Keratinocyte (primary cell): ENCODE data around the gene NDUFA3. TPM values are rescaled to one million over a fixed set of nuclear protein-coding genes. Genes with fewer than 3 reads are reported as not detected.
A peak's percentile ranks its signal among the peaks of the same experiment; 100 is the strongest.

Experiments
- DNase-seq: peaks from one replicate; pipeline ENCODE4 v3.0.0-alpha.2; 2011; ENCODE audit warnings: low read depth, missing footprints, low spot score
- FAIRE-seq: peaks from 2 replicates; lab custom pipeline; 2011; peaks lifted over from hg19 to GRCh38; lab: Jason Lieb, UNC
- H2AFZ ChIP-seq: 2 replicates; pipeline ENCODE4 v1.6.0; 2012; ENCODE audit warnings: low read length, control low read depth, inconsistent platforms; ENCODE audit not compliant: control insufficient read depth
- H3K27ac ChIP-seq: 2 replicates; pipeline ENCODE4 v1.5.1; 2011; ENCODE audit warnings: low read length; ENCODE audit not compliant: control insufficient read depth, insufficient read depth
- H3K27me3 ChIP-seq: 3 replicates; pipeline ENCODE4 v1.6.0; 2011; ENCODE audit warnings: low read length; ENCODE audit not compliant: control insufficient read depth, insufficient read depth; ENCODE audit errors: extremely low read depth
- H3K36me3 ChIP-seq, 2 experiments: 2 replicates in 1 of 2; 3 replicates in 1 of 2; pipeline ENCODE4 v1.5.1; 2011; ENCODE audit warnings: low read length in 2 of 2, mild to moderate bottlenecking in 1 of 2; ENCODE audit not compliant: control insufficient read depth in 2 of 2, insufficient read depth in 2 of 2; ENCODE audit errors: extremely low read depth in 1 of 2
- H3K4me1 ChIP-seq: 3 replicates; pipeline ENCODE4 v1.5.1; 2011; ENCODE audit warnings: low read length; ENCODE audit not compliant: control insufficient read depth, insufficient read depth; ENCODE audit errors: extremely low read depth
- H3K4me2 ChIP-seq: 3 replicates; pipeline ENCODE4 v1.6.0; 2011; ENCODE audit warnings: low read depth, low read length; ENCODE audit not compliant: control insufficient read depth, insufficient read depth; ENCODE audit errors: extremely low read depth
- H3K4me3 ChIP-seq, 3 experiments: fragments of 200-600 bp in 1 of 3; sonication (generic) in 1 of 3; 2 replicates in 2 of 3; 3 replicates in 1 of 3; pipeline ENCODE4 v1.5.1; 2011 to 2016; ENCODE audit warnings: low read length in 3 of 3, mild to moderate bottlenecking in 3 of 3, control low read depth in 2 of 3, inconsistent platforms in 1 of 3, low read depth in 1 of 3, mixed read lengths in 1 of 3, mixed run types in 1 of 3, moderate library complexity in 1 of 3; ENCODE audit not compliant: control insufficient read depth in 2 of 3, insufficient read depth in 2 of 3; ENCODE audit errors: extremely low read depth in 1 of 3
- H3K79me2 ChIP-seq: 2 replicates; pipeline ENCODE4 v1.6.0; 2012; ENCODE audit warnings: low read length; ENCODE audit not compliant: control insufficient read depth, insufficient read depth
- H3K9ac ChIP-seq: 3 replicates; pipeline ENCODE4 v1.6.0; 2011; ENCODE audit warnings: low read length; ENCODE audit not compliant: control insufficient read depth, insufficient read depth; ENCODE audit errors: extremely low read depth
- H3K9me1 ChIP-seq: 3 replicates; pipeline ENCODE4 v1.6.0; 2011; ENCODE audit warnings: low read length; ENCODE audit not compliant: control insufficient read depth, insufficient read depth; ENCODE audit errors: extremely low read depth
- H3K9me3 ChIP-seq: 2 replicates; pipeline ENCODE4 v1.5.1; 2012; ENCODE audit warnings: low read depth, low read length; ENCODE audit not compliant: control insufficient read depth
- H4K20me1 ChIP-seq: 3 replicates; pipeline ENCODE4 v1.6.0; 2011; ENCODE audit warnings: low read length; ENCODE audit not compliant: control insufficient read depth, insufficient read depth; ENCODE audit errors: extremely low read depth
- EZH2 ChIP-seq: IDR thresholded peaks from one replicate; pipeline ENCODE4 v1.6.1; 2012; ENCODE audit warnings: inconsistent platforms, mild to moderate bottlenecking, low read length, moderate library complexity
- dilution Hi-C: fragments of 300-500 bp; cut with MboI; formaldehyde crosslinking; loops from one replicate; pipeline ENCODE4 v1.7.0; 2020; ENCODE audit warnings: low sequenced_read_pairs; ENCODE audit not compliant: extremely low pct_ligation_motif_present
- polyA plus RNA-seq, 5 experiments: library from polyadenylated mRNA; depleted of rRNA in 3 of 5; stranded (reverse) in 3 of 5; stranded (forward) in 1 of 5; unstranded in 1 of 5; fragments of >200 nt; gene quantifications; 1 replicate in 1 of 5; 2 replicates in 3 of 5; 3 replicates in 1 of 5; pipeline versions ENCODE4 v1.2.1 to v1.2.3, GENCODE V29; 2011 to 2012; ENCODE audit warnings: missing spikeins in 2 of 5, low read depth in 1 of 5, low replicate concordance in 1 of 5
- TF ChIP-seq, protein P1 (sequence below), 3 experiments: IDR thresholded peaks in 1 of 3; conservative IDR thresholded peaks in 1 of 3; optimal IDR thresholded peaks in 1 of 3; 2 replicates in 2 of 3; 3 replicates in 1 of 3; pipeline versions ENCODE3 to v1.5.1; 2011; ENCODE audit warnings: low read length in 3 of 3, mild to moderate bottlenecking in 3 of 3, moderate library complexity in 2 of 3, control low read depth in 1 of 3, inconsistent platforms in 1 of 3; ENCODE audit not compliant: insufficient read depth in 2 of 3; ENCODE audit errors: extremely low read depth in 1 of 3

Gene NDUFA3
- polyA plus RNA-seq, 1 donor (not counting 4 experiments of a cell fraction or from before 2014, with no cell fraction given), result 41.9 TPM

DNA sequence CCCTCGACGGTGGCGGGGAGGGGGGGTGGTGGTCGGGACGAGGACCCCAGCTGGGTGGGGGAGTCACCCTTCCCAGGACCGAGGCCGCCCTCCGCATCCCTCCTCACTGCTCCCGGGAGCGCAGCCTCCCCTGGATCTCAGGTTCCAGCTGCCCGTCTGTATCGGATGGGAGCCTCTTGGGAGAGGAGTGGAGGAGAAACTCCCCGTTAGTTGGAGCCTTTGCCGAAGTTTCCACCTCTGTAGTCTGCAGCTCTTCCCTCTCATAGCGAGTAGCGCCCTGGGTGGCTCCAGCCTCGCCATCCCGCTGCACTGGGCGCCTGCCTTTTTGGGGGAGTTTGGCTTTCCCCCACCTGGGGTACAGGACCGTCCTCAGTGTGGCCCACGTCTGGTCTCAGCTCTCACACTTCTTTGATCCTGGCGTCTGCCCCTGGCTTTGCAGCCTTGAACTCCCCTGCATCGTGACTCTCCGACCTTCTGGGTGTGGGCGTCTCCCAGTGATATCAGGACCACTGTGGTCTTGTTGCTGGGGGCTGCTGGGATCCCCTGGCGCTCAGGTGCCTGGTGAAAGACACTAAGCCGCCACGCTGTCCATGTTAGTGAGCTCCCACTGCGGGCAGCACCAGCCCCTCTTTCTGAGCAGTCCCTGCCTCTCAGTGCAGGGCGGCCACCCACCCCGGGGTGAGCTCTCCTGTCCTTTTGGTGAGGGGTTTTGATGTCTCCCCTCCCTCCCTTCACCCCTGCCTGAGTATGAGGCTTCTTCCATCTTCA is 36.0 kb downstream of the NDUFA3 start:
- H3K27ac ChIP-seq, result peak overlapping the region; percentile 24

DNA sequence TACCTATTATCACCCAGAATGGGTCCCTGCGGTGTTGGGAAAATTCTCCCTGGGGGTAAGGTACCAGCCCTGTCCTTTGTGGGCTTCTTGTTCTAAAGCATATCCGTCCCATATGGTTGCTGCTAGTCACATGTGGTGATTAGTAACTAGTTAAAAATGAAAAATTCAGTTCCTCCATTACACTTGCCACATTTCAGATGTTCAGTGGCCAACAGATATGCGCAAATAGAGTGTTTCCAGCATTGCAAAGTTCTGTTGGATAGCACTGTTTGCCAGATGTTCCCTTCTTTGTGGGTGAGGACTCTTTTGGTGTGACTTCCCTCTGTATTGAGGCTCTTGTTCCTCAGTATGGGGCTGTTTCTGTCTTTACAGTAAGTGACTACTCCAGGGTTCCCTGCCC is 38.7 kb downstream of the NDUFA3 start:
- Histone ChIP-seq H3K36me3 (peaks cover 40 to 42% of the 10 kb centered on the region in 2 experiments), H3K9me3 (no peaks in the 10 kb centered on the region), H3K4me1 (peaks cover 5% of the 10 kb centered on the region), H2AFZ (no peak overlapping the region), H3K4me3 (no peak overlapping the region), H3K79me2 (peaks cover 50% of the 10 kb centered on the region), H3K27me3 (no peaks in the 10 kb centered on the region), H3K9ac (no peak overlapping the region), H3K4me2 (no peak overlapping the region), H3K27ac (no peak overlapping the region), H4K20me1 (peaks cover 12% of the 10 kb centered on the region), H3K9me1 (no peaks in the 10 kb centered on the region)
- TF ChIP-seq EZH2, result no peak
- TF ChIP-seq, protein P1, sequence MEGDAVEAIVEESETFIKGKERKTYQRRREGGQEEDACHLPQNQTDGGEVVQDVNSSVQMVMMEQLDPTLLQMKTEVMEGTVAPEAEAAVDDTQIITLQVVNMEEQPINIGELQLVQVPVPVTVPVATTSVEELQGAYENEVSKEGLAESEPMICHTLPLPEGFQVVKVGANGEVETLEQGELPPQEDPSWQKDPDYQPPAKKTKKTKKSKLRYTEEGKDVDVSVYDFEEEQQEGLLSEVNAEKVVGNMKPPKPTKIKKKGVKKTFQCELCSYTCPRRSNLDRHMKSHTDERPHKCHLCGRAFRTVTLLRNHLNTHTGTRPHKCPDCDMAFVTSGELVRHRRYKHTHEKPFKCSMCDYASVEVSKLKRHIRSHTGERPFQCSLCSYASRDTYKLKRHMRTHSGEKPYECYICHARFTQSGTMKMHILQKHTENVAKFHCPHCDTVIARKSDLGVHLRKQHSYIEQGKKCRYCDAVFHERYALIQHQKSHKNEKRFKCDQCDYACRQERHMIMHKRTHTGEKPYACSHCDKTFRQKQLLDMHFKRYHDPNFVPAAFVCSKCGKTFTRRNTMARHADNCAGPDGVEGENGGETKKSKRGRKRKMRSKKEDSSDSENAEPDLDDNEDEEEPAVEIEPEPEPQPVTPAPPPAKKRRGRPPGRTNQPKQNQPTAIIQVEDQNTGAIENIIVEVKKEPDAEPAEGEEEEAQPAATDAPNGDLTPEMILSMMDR (optimal IDR thresholded peaks at IDR 0.05 in 1 of 3, IDR thresholded peaks at IDR 0.05 in 1 of 3, conservative IDR thresholded peaks at IDR 0.05 in 1 of 3; ENCODE audit: extremely low read depth in 1 of 3, insufficient read depth in 2 of 3, low read length in 3 of 3), result no peak
- dilution Hi-C loops, result no loop called here
- DNase-seq, result no peak
- FAIRE-seq, result no peak

More for the DNA sequence above, 36.0 kb downstream of the NDUFA3 start:
- no peaks in the 10 kb centered on the region for H3K9me3 ChIP-seq
- FAIRE-seq, result no peak
- peak overlapping the region; percentile 86 for H3K9ac ChIP-seq
- peak overlapping the region; percentile 75 to 86 (median 83) for H3K4me3 ChIP-seq
- H3K27me3 ChIP-seq, result no peaks in the 10 kb centered on the region
- H2AFZ ChIP-seq, result no peak overlapping the region
- H4K20me1 ChIP-seq, result peaks cover 12% of the 10 kb centered on the region
- peaks cover 17 to 23% of the 10 kb centered on the region in 2 experiments for H3K36me3 ChIP-seq
- H3K9me1 ChIP-seq, result no peaks in the 10 kb centered on the region
- H3K4me1 ChIP-seq, result peaks cover 21% of the 10 kb centered on the region
- dilution Hi-C loops, result no loop called here
- no peak for DNase-seq
- H3K4me2 ChIP-seq, result peak overlapping the region; percentile 87
- TF ChIP-seq, protein P1 (optimal IDR thresholded peaks at IDR 0.05 in 1 of 3, IDR thresholded peaks at IDR 0.05 in 1 of 3, conservative IDR thresholded peaks at IDR 0.05 in 1 of 3; ENCODE audit: extremely low read depth in 1 of 3, insufficient read depth in 2 of 3, low read length in 3 of 3), result no peak
- TF ChIP-seq EZH2, result no peak
- peaks cover 50% of the 10 kb centered on the region for H3K79me2 ChIP-seq
